HG03196 (cell line): ENCODE measurements around the gene FDX2.
"Not testable (repeated sequence)": the region's sequence is repeated elsewhere in the genome, so short reads cannot be mapped to it uniquely, and the experiment has no call there.

ENCODE experiments used
- ATAC-seq: cut with Tn5 transposase; IDR thresholded peaks from one replicate; pipeline ENCODE4 v1.9.1; 2021; ENCODE audit not compliant: unreplicated experiment

FDX2 gene

DNA sequence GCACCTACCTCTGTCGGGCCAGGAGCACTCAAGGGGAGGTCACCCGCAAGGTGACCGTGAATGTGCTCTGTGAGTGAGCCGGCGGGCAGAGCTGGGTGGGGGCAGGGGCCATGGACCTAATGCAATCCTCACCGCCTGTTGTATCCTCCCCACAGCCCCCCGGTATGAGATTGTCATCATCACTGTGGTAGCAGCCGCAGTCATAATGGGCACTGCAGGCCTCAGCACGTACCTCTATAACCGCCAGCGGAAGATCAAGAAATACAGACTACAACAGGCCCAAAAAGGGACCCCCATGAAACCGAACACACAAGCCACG lies 30.9 kb downstream of the FDX2 start:
- ATAC-seq, result no peak

DNA sequence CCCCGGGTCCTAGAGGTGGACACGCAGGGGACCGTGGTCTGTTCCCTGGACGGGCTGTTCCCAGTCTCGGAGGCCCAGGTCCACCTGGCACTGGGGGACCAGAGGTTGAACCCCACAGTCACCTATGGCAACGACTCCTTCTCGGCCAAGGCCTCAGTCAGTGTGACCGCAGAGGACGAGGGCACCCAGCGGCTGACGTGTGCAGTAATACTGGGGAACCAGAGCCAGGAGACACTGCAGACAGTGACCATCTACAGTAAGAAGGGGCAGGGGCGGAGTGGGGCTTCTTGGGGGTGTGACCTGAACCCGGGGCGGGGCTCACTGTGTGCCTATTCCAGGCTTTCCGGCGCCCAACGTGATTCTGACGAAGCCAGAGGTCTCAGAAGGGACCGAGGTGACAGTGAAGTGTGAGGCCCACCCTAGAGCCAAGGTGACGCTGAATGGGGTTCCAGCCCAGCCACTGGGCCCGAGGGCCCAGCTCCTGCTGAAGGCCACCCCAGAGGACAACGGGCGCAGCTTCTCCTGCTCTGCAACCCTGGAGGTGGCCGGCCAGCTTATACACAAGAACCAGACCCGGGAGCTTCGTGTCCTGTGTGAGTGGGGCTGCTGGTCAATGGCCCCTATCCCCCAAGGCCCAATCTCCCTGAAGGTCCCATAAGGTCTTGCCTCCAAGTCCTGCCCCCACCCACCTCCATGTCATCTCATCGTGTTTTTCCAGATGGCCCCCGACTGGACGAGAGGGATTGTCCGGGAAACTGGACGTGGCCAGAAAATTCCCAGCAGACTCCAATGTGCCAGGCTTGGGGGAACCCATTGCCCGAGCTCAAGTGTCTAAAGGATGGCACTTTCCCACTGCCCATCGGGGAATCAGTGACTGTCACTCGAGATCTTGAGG lies 31.5 kb downstream of the FDX2 start:
- ATAC-seq, result no peak

DNA sequence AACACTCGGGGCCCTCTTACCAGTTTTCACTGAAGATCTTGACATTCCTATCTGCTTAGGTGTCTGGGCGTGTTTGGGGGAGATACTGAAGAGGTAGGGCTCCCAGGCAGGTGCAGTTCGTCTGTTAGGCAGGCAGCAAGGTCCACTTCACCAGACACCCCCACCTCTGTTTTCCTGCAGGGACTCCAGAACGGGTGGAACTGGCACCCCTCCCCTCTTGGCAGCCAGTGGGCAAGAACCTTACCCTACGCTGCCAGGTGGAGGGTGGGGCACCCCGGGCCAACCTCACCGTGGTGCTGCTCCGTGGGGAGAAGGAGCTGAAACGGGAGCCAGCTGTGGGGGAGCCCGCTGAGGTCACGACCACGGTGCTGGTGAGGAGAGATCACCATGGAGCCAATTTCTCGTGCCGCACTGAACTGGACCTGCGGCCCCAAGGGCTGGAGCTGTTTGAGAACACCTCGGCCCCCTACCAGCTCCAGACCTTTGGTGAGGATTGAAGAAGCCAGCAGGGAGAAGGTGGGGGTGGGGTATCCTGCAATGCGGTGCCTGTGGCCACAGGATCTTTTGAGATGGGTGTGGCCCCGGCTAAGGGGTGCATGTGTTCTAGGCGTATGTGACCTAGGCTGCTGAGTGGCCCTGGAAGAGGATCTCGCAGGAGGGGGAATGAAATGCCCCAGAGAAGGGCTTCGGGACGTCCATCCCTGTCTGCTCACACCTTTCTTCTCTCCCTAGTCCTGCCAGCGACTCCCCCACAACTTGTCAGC lies 32.3 kb downstream of the FDX2 start:
- no peak for ATAC-seq

DNA sequence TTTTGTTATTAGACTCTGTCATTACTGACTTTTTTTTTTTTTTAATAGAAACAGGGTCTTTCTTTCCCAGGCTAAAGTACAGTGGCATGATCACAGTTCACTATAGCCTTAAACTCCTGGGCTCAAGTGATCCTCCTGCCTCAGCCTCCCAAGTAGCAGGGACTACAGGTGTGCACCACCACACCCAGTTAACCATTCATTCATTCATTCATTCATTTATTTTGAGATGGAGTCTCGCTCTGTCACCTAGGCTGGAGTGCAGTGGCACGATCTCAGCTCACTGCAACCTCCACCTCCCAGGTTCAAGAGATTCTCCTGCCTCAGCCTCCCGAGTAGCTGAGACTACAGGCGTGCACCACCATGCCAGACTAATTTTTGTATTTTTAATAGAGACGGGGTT lies 33.8 kb downstream of the FDX2 start:
- not testable (repeated sequence) for ATAC-seq

DNA sequence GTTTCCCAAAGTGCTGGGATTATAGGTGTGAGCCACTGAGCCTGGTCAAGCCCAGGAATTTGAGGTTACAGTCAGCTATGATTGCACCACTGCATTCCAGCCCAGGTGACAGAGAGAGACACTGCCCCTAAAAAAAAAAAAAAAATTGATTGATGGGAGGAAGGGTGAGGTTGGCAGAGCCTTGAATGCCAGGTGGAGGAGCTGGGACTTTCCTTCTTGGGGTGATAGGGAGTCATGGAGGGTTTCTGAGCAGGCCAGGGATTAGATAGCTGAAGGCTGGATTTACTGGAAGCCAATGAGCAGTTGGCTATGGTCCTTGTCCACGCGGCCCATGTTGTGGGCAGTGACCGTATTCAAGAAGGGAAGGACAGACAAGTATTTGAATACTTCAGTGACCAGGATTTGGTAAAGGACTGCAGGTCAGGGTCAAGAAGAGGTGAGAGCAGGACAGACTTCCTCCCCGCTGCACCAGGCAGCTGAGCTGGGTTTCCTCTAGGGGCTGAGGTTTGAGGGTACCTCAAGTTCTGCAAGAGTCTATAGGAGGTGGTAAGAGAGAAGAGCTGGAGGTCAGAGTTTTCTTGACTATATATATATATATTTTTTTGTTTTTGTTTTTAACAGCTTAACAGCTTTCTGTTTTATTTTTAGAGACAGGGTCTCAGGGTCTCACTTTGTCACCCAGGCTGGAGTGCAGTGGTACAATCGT lies 35.9 kb downstream of the FDX2 start:
- ATAC-seq, result no peak

DNA sequence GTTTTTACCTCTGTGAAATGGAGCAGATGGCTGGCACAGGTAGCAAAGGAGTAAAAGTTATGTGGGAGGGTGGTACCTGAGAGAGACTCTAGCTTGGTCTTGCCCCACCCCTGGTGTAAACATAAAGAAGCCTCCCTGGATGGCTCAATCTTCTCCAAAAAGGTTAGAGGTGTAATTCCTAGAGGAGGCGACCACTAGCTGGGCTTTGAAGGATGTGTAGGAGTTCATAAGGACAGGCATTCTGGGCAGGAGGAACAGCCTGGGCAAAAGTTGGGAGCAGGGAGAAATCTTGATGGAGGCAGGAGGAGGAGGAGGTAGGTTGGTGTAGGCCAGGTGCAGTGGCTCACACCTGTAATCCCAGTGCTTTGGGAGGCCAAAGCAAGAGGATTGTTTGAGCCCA lies 36.9 kb downstream of the FDX2 start:
- ATAC-seq, result no peak

DNA sequence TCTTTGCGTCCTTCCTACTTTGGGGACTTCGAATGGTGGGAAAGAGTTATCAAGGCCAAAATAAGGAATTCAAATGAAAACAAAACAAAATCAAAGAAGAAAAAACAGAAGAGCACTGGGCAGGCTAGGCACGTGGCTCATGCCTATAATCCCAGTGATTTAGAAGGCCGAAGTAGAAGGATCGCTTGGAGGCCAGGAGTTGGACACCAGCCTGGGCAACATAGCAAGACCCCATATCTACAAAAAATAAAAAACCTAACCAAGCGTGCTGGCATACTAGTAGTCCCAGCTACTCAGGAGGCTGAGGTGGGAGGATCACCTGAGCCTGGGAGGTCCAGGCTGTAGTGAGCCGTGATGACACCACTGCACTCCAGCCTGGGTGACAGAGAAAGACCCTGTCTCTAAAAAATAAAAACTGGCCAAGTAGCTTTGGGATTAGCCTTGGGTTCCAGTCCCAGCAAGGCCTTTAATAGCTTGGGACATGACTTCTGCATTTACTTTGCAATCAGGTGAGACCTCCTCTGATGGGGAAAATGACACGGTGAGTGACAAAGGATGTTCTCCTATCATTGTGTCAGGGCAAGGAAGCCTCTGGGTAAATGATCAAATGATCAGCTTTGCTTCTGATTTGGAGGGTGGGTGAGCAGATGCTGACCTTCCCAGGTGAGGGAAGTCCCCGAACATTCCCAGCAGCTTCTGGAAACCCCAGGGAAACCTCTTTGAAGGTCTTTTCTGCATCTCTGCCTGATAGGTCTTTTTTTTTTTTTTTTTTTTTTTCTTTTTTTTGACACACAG lies 37.8 kb downstream of the FDX2 start:
- ATAC-seq, result no peak

DNA sequence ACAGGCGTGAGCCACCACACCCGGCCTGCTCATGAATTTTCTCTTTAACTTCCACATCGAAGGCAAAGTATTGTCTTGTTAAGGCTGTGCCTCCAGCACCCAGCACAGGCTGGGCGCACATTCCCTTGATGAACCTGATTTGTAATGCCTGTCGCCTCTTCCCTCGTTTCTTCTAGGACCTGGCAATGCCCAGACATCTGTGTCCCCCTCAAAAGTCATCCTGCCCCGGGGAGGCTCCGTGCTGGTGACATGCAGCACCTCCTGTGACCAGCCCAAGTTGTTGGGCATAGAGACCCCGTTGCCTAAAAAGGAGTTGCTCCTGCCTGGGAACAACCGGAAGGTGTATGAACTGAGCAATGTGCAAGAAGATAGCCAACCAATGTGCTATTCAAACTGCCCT lies 41.2 kb downstream of the FDX2 start:
- no peak for ATAC-seq

DNA sequence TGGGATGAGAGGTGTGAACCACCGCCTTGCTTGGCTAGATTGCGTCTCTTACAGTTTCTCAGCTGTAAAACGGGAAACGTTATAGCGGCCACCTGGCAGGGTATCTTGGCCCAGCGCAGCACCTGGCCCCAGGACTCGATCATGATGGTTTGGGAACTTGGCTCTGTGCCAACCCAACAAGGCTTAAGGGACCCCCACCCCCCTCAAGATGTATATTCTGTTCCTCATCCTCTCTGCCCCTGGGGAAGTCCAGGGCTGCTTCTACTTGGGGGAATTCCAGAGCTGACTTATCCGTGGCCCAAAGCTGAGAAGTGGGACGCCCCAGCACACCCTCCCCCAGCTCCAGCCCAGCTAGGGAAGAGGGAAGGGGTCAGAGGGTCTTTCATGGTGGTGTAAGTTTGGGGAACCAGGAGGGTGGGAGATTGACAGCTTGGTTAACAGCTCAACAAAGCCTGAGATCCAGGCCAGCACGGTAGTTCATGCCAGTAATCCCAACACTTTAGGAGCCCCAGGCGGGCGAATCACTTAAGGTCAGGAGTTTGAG lies 44.2 kb downstream of the FDX2 start:
- peak; percentile 29 for ATAC-seq

DNA sequence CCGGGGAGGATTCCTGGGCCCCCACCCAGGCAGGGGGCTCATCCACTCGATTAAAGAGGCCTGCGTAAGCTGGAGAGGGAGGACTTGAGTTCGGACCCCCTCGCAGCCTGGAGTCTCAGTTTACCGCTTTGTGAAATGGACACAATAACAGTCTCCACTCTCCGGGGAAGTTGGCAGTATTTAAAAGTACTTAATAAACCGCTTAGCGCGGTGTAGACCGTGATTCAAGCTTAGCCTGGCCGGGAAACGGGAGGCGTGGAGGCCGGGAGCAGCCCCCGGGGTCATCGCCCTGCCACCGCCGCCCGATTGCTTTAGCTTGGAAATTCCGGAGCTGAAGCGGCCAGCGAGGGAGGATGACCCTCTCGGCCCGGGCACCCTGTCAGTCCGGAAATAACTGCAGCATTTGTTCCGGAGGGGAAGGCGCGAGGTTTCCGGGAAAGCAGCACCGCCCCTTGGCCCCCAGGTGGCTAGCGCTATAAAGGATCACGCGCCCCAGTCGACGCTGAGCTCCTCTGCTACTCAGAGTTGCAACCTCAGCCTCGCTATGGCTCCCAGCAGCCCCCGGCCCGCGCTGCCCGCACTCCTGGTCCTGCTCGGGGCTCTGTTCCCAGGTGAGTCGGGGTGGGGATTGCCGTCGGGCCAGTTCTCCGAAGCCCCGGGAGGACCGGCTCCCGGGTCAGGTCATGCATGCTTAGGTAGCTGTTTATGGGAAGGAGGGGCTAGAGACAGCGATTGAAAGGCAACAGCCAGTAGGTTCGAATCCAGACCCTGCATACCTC lies 45.0 kb downstream of the FDX2 start, which contains the start of gene ICAM1:
TSS of gene ICAM1 (plus strand) at position 505 of the 779 bp plus-strand sequence. CDS start at position 545, 40 bp downstream.
- peak; percentile 53 for ATAC-seq

DNA sequence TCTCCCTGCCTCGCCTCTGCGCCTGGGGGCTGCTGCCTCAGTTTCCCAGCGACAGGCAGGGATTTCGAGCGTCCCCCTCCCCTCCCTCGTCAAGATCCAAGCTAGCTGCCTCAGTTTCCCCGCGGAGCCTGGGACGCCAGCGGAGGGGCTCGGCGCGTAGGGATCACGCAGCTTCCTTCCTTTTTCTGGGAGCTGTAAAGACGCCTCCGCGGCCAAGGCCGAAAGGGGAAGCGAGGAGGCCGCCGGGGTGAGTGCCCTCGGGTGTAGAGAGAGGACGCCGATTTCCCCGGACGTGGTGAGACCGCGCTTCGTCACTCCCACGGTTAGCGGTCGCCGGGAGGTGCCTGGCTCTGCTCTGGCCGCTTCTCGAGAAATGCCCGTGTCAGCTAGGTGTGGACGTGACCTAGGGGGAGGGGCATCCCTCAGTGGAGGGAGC lies 45.6 kb downstream of the FDX2 start:
- peak; percentile 38 for ATAC-seq

DNA sequence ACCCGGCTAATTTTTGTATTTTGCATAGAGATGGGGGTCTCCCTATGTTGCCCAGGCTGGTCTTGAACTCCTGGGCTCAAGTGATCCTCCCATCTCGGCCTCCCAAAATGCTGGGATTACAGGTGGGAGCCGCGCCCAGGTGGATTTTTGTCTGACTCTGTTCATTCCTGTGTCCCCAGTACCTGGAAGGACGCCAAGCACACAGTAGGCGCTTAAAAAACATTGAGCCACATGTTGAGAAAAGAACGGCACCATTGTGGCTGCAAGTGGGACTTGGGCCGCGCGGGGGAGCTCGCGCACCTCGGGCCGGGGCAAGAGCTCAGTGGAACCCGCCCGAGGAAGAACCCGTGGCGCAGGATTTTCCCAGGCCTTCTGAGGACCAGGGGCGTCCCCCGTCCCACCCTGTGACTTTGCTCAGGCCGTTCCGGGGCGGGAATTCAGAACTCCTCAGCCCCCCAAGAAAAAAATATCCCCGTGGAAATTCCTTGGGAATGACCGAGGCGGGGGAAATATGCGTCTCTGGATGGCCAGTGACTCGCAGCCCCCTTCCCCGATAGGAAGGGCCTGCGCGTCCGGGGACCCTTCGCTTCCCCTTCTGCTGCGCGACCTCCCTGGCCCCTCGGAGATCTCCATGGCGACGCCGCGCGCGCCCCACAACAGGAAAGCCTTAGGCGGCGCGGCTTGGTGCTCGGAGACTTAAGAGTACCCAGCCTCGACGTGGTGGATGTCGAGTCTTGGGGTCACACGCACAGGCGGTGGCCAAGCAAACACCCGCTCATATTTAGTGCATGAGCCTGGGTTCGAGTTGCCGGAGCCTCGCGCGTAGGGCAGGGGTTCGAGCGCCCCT lies 46.3 kb downstream of the FDX2 start:
- no peak for ATAC-seq

DNA sequence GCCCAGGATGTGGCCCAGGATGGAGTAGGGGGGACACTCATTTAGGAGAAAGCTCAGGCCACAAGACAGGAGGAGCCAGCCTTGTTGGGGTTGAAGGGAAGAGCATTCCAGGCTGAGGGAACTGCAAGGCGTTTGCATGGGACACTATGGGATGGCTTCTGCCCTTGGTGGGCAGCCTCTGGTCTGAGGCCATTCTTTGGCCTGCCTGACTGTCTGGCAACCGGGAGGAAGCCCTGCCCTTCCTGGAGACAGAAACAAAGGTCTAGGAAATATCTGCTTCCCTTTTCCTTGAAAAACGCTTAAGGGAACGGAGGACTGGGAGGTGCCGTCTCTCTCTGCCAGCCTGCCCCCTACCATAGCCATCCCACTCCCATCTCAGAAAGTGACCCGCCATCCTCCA lies 47.7 kb downstream of the FDX2 start:
- no peak for ATAC-seq

DNA sequence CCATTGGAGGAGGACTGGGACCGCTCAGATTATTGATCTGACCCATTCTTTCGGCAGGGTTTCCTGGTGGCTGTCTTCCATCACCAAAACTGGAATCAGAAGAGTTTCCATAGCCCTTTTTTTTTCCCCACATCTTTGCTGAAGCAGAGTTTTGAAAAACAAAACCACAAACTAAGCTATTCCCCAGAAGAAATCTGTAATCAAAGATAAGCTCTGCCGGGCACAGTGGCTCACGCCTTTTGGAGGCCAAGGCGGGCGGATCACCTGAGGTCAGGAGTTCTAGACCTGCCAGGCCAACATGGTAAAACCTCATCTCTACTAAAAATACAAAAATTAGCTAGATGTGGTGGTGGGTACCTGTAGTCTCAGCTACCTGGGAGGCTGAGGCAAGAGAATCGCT lies 49.1 kb downstream of the FDX2 start:
- no peak for ATAC-seq

DNA sequence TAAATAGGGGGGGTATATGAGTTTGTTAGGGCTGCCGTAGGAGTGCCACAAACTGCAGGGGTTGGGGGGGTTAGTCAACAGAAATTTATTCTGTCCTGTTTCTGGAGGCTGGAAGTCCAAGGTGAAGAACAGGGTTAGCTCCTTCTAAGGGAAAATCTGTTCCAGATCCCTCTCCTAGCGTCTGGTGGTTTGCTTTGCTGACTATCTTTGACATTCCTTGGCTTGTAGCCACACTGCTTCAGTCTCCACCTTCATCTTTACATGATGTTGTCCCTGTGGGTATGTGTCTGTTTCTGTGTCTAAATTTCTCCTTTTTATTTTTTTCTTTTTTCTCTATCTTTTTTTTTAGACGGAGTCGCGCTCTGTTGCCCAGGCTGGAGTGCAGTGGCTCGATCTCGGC lies 53.0 kb downstream of the FDX2 start:
- no peak for ATAC-seq

DNA sequence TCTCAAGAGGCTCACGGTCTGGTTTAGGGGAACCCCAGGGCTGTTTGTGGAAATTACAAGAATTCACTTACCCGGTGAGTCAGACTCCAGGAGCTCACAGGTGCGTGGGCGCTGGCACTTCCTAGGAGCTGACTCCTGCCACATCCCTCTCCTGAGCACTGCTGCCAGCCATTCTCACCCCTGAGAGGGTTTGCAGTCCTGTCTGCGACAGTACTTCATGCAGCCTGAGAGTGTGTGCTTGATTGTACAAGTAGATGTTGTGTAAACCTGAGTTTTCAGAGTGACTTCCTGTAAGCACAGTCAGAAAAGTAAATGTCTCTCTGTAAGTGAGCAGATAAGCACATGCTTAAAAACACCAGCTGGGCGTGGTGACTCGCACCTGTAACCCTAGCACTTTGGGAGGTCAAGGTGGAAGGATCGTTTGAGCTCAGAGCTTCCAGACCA lies 55.7 kb downstream of the FDX2 start:
- no peak for ATAC-seq
